ENCODE results near the gene NOS2. TPM values are rescaled to one million over a fixed set of nuclear protein-coding genes. Genes with fewer than 3 reads are reported as not detected.

Gene NOS2
- under 0.01 TPM in 2 replicates for total RNA-seq

GRCh38 chr17:27800522-27800921 lies at the start of gene NOS2:
Gene NOS2 (minus strand): TSS chr17:27800529. CDS start chr17:27798809, 1,720 bp downstream.

Small RNA genes within 50 kb of the gene (small RNA-seq; reads per million reads assigned to genes)
- gene AC130289.1: not detected
- not detected for gene AC130289.2

Other genes with a start within 250 kb of the NOS2 start
- gene LGALS9, start 169.3 kb downstream of the NOS2 start, total RNA-seq: 0.22 and 0.78 TPM in 2 replicates
- 20.5 and 20.9 TPM in 2 replicates for gene LYRM9, start 92.8 kb upstream of the NOS2 start, total RNA-seq
- gene NLK, start 242.1 kb upstream of the NOS2 start, total RNA-seq: 16.6 and 17.5 TPM in 2 replicates

Measured in articular chondrocyte of knee joint (primary cell).